SK-N-SH (cell line): ENCODE measurements around the gene DR1. TPM values are rescaled to one million over a fixed set of nuclear protein-coding genes. Genes with fewer than 3 reads are reported as not detected.

ENCODE experiments used
- CTCF ChIA-PET: fragments of 300-600, 350-600 bp; formaldehyde crosslinking; extraction: SDS; loops from one replicate; lab custom pipeline; 2021; lab: Yijun Ruan, JAX
- POLR2A ChIA-PET: fragments of 350-600 bp; sonication (Branson Sonifier 250); formaldehyde crosslinking; extraction: SDS; loops from one replicate; lab custom pipeline; 2020; ENCODE audit warnings: antibody characterized with exemption, inconsistent platforms; lab: Yijun Ruan, JAX
- DNase-seq: peaks from one replicate; pipeline ENCODE4 v3.0.0; 2012
- H2AFZ ChIP-seq: fragments of 200-600 bp; sonication (generic); 2 replicates; pipeline ENCODE4 v1.8.1; 2016; ENCODE audit warnings: antibody characterized with exemption, mild to moderate bottlenecking, low read depth
- H3F3A ChIP-seq: fragments of 200-600 bp; sonication (generic); replicated peaks from 2 replicates; pipeline ENCODE3; 2016; ENCODE audit warnings: antibody characterized with exemption, mild to moderate bottlenecking; ENCODE audit not compliant: insufficient read depth
- H3K27ac ChIP-seq, 2 experiments: fragments of 200-500 bp in 1 of 2; fragments of 200-600 bp in 1 of 2; sonication (Bioruptor generic) in 1 of 2; sonication (generic), shearing (Covaris generic) in 1 of 2; 2 replicates each; pipeline versions ENCODE4 v1.5.1 to v1.6.1; 2014 to 2016; ENCODE audit warnings: low read depth in 2 of 2, inconsistent platforms in 1 of 2, low read length in 1 of 2, mild to moderate bottlenecking in 1 of 2, mixed read lengths in 1 of 2
- H3K27me3 ChIP-seq: fragments of 200-600 bp; sonication (generic), shearing (Covaris generic); 2 replicates; pipeline ENCODE4 v1.6.1; 2016; ENCODE audit warnings: mixed run types; ENCODE audit not compliant: insufficient read depth
- H3K36me3 ChIP-seq, 2 experiments: fragments of 200-500 bp in 1 of 2; fragments of 200-600 bp in 1 of 2; sonication (Bioruptor generic) in 1 of 2; sonication (generic) in 1 of 2; replicated peaks in 1 of 2; 2 replicates each; pipeline versions ENCODE3 to v1.5.1; 2014 to 2016; ENCODE audit warnings: low read length in 1 of 2, mild to moderate bottlenecking in 1 of 2; ENCODE audit not compliant: insufficient read depth in 2 of 2, control insufficient read depth in 1 of 2
- H3K4me1 ChIP-seq, 2 experiments: fragments of 200-500 bp in 1 of 2; fragments of 200-600 bp in 1 of 2; sonication (Bioruptor generic) in 1 of 2; sonication (generic), shearing (Covaris generic) in 1 of 2; 2 replicates each; pipeline versions ENCODE4 v1.5.1 to v1.6.1; 2014 to 2016; ENCODE audit warnings: low read depth in 1 of 2, low read length in 1 of 2, mixed run types in 1 of 2; ENCODE audit not compliant: insufficient read depth in 2 of 2, control insufficient read depth in 1 of 2
- H3K4me2 ChIP-seq: fragments of 200-600 bp; sonication (generic), shearing (Covaris generic); 2 replicates; pipeline ENCODE4 v1.6.1; 2017; ENCODE audit warnings: mixed run types
- H3K4me3 ChIP-seq, 2 experiments: fragments of 200-500 bp in 1 of 2; fragments of 200-600 bp in 1 of 2; sonication (Bioruptor generic) in 1 of 2; sonication (generic), shearing (Covaris generic) in 1 of 2; 2 replicates each; pipeline versions ENCODE4 v1.5.1 to v1.8.1; 2014 to 2016; ENCODE audit warnings: low read depth in 2 of 2, inconsistent platforms in 1 of 2, low read length in 1 of 2, mild to moderate bottlenecking in 1 of 2, mixed read lengths in 1 of 2, moderate library complexity in 1 of 2
- H3K79me2 ChIP-seq: fragments of 200-600 bp; sonication (generic); 2 replicates; pipeline ENCODE4 v1.8.1; 2017; ENCODE audit warnings: mild to moderate bottlenecking; ENCODE audit not compliant: insufficient read depth
- H3K9ac ChIP-seq: fragments of 200-600 bp; sonication (generic); 2 replicates; pipeline ENCODE4 v1.6.1; 2017; ENCODE audit warnings: mixed run types
- H3K9me2 ChIP-seq: fragments of 200-600 bp; sonication (generic); 2 replicates; pipeline ENCODE4 v1.6.1; 2017; ENCODE audit warnings: mixed run types
- H3K9me3 ChIP-seq: fragments of 200-600 bp; sonication (generic); 2 replicates; pipeline ENCODE4 v1.6.1; 2017; ENCODE audit warnings: mixed run types, mild to moderate bottlenecking, moderate library complexity
- H4K20me1 ChIP-seq: fragments of 200-600 bp; sonication (generic); 2 replicates; pipeline ENCODE4 v1.6.1; 2017; ENCODE audit warnings: mild to moderate bottlenecking, mixed run types; ENCODE audit not compliant: insufficient read depth
- EZH2phosphoT487 ChIP-seq: fragments of 200-600 bp; sonication (generic); IDR thresholded peaks from 2 replicates; pipeline ENCODE4 v1.6.1; 2017; ENCODE audit warnings: low read depth, mixed run types, mild to moderate bottlenecking, antibody characterized with exemption, moderate library complexity, borderline replicate concordance
- GATA2 ChIP-seq: sonication (generic); formaldehyde crosslinking; IDR thresholded peaks from 2 replicates; pipeline ENCODE4 v1.5.0; 2020; ENCODE audit warnings: mild to moderate bottlenecking, missing genetic modification reagents
- MXI1 ChIP-seq: IDR thresholded peaks from 2 replicates; pipeline ENCODE4 v1.6.1; 2012; ENCODE audit warnings: mild to moderate bottlenecking, low read depth, low read length, improper control_type of control experiment
- NFIC ChIP-seq: IDR thresholded peaks from 2 replicates; pipeline ENCODE4 v1.4.0; 2012; ENCODE audit warnings: borderline replicate concordance
- NRF1 ChIP-seq: IDR thresholded peaks from 2 replicates; pipeline ENCODE4 v1.6.1; 2012; ENCODE audit warnings: low read depth, mild to moderate bottlenecking, low read length
- RCOR1 ChIP-seq: fragments of 150-350 bp; IDR thresholded peaks from 2 replicates; pipeline ENCODE4 v1.6.1; 2017; ENCODE audit warnings: antibody characterized with exemption, low read length
- SIN3A ChIP-seq: IDR thresholded peaks from 2 replicates; pipeline ENCODE4 v1.6.1; 2012; ENCODE audit warnings: low read depth, mild to moderate bottlenecking, low read length, moderate library complexity, borderline replicate concordance
- TAF1 ChIP-seq: IDR thresholded peaks from 2 replicates; pipeline ENCODE4 v1.6.1; 2012; ENCODE audit warnings: low read depth, mild to moderate bottlenecking, low read length, moderate library complexity, borderline replicate concordance
- TCF12 ChIP-seq: IDR thresholded peaks from 2 replicates; pipeline ENCODE4 v1.4.0; 2012
- USF1 ChIP-seq: IDR thresholded peaks from 2 replicates; pipeline ENCODE4 v1.4.0; 2012; ENCODE audit warnings: low read depth, borderline replicate concordance
- USF2 ChIP-seq: fragments of 150-350 bp; IDR thresholded peaks from 2 replicates; pipeline ENCODE4 v1.6.1; 2017; ENCODE audit warnings: antibody characterized with exemption, low read length, low read depth, borderline replicate concordance
- ZBTB33 ChIP-seq: IDR thresholded peaks from 2 replicates; pipeline ENCODE4 v1.4.0; 2012; ENCODE audit warnings: low read depth, borderline replicate concordance
- WGBS: methylation state at CpG from one replicate; pipeline ENCODE4 v1.1.6; 2017; ENCODE audit warnings: low lambda C conversion rate; 5-methylcytosine and 5-hydroxymethylcytosine counted together
- polyA plus RNA-seq, 3 experiments: library from polyadenylated mRNA; depleted of rRNA; stranded (reverse); fragments of >200 nt; gene quantifications; 2 replicates each; pipeline ENCODE4 v1.2.3, GENCODE V29; 2012
- TF ChIP-seq, protein P1 (sequence below): IDR thresholded peaks from 2 replicates; pipeline ENCODE4 v1.4.0; 2012; ENCODE audit warnings: low read depth
- TF ChIP-seq, protein P2 (sequence below): IDR thresholded peaks from 2 replicates; pipeline ENCODE4; 2012

Gene DR1
- polyA plus RNA-seq, 1 of the 3 experiments (the other 2 are of a cell fraction), result 12.8 TPM

- Histone ChIP-seq H3K4me2 (peak overlapping the region; percentile 83), H3K27me3 (no peaks in the 10 kb centered on the region), H3K9ac (peak overlapping the region; percentile 99), H4K20me1 (peaks cover 39% of the 10 kb centered on the region), H3K36me3 (peaks cover 21 to 27% of the 10 kb centered on the region in 2 experiments), H2AFZ (peak overlapping the region; percentile 88), H3K4me1 (peaks cover 4 to 9% of the 10 kb centered on the region in 2 experiments; a peak in 2 of 4 replicates), H3K27ac (peak overlapping the region; percentile 98 to 99), H3K9me3 (no peaks in the 10 kb centered on the region)
- CTCF ChIA-PET, result interaction anchor here (3.2 kb wide), 1 partner anchor 42 kb away, joined by 17 read pairs; no protein-coding TSS in a partner anchor
- POLR2A ChIA-PET, result interaction anchor here (0.9 kb wide), 1 partner anchor 10 kb away, joined by 5 read pairs; no protein-coding TSS in a partner anchor
- peak; percentile 57 for DNase-seq
- TF ChIP-seq MXI1 (peak; percentile 68; the same call in 1 of the 2 replicates), TAF1 (no peak), GATA2 (CRISPR knock-in tag) (0 out of 2 replicates have a peak, but pooled peaks have one; percentile 39), SIN3A (0 out of 2 replicates have a peak, but pooled peaks have one; percentile 9), NRF1 (no peak)
- TF ChIP-seq, all 33 proteins: peak for 3
- no peaks in the 10 kb centered on the region for H3K9me2 ChIP-seq
- H3F3A ChIP-seq, result peaks cover 8% of the 10 kb centered on the region
- peaks cover 84% of the 10 kb centered on the region for H3K79me2 ChIP-seq
- under 1% methylated on average over 22 of the region's 22 CpGs for WGBS
- peak overlapping the region; percentile 91 to 96 for H3K4me3 ChIP-seq
Observed at GRCh38 chr1:93346421-93346993, 800 bp downstream of the DR1 start.

- H3K4me2 ChIP-seq, result peak overlapping the region; percentile 83
- POLR2A ChIA-PET, result interaction anchor here (0.9 kb wide), 1 partner anchor 11 kb away, joined by 5 read pairs; no protein-coding TSS in a partner anchor
- H3K9ac ChIP-seq, result peak overlapping the region; percentile 99
- peaks cover 39% of the 10 kb centered on the region for H4K20me1 ChIP-seq
- CTCF ChIA-PET, result interaction anchor here (1.0 to 3.2 kb wide), 2 partner anchors 11 to 43 kb away, joined by 3 to 17 read pairs; no protein-coding TSS in a partner anchor
- peaks cover 9 to 11% of the 10 kb centered on the region in 2 experiments; a peak in 2 of 4 replicates for H3K4me1 ChIP-seq
- peaks cover 87% of the 10 kb centered on the region for H3K79me2 ChIP-seq
- peak overlapping the region; percentile 91 to 96 for H3K4me3 ChIP-seq
- H3F3A ChIP-seq, result peaks cover 8% of the 10 kb centered on the region
- no peaks in the 10 kb centered on the region for H3K9me3 ChIP-seq
- H2AFZ ChIP-seq, result no peak overlapping the region
- H3K36me3 ChIP-seq, result peaks cover 21 to 31% of the 10 kb centered on the region in 2 experiments
- no peak for DNase-seq
- TF ChIP-seq ZBTB33, result no peak
- TF ChIP-seq NFIC, result no peak
- TF ChIP-seq, protein P1, sequence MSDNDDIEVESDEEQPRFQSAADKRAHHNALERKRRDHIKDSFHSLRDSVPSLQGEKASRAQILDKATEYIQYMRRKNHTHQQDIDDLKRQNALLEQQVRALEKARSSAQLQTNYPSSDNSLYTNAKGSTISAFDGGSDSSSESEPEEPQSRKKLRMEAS, result no peak
- TF ChIP-seq TCF12, result no peak
- no peak for TF ChIP-seq EZH2phosphoT487
- TF ChIP-seq RCOR1, result no peak
- TF ChIP-seq, protein P2, sequence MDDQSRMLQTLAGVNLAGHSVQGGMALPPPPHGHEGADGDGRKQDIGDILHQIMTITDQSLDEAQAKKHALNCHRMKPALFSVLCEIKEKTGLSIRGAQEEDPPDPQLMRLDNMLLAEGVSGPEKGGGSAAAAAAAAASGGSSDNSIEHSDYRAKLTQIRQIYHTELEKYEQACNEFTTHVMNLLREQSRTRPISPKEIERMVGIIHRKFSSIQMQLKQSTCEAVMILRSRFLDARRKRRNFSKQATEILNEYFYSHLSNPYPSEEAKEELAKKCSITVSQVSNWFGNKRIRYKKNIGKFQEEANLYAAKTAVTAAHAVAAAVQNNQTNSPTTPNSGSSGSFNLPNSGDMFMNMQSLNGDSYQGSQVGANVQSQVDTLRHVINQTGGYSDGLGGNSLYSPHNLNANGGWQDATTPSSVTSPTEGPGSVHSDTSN, result no peak
- TF ChIP-seq USF2, result no peak
- no peak for TF ChIP-seq USF1
- WGBS, result 1% methylated on average over 12 of the region's 12 CpGs
- H3K9me2 ChIP-seq, result no peaks in the 10 kb centered on the region
- no peaks in the 10 kb centered on the region for H3K27me3 ChIP-seq
- peak overlapping the region in 1 of 2 experiments; percentile 98; a peak in 2 of 4 replicates for H3K27ac ChIP-seq
Observed at GRCh38 chr1:93347334-93347899, 1.7 kb downstream of the DR1 start.
